ENCODE data around the gene DIO3.

DIO3 gene

GRCh38 chr14:101560534-101561113 is 671 bp upstream of the DIO3 start:
- H4K20me1 ChIP-seq (ENCODE audit: insufficient read depth, low read length) = no peaks in the 10 kb centered on the region
- H3K27ac ChIP-seq (ENCODE audit: low read depth, low read length, poor library complexity, severe bottlenecking) = no peak overlapping the region
- H2AFZ ChIP-seq (ENCODE audit: low read length) = no peak overlapping the region
- H3K9me3 ChIP-seq (ENCODE audit: low read length) = no peaks in the 10 kb centered on the region
- no peaks in the 10 kb centered on the region for H3K4me1 ChIP-seq (ENCODE audit: insufficient read depth, low read length, severe bottlenecking)
- no peaks in the 10 kb centered on the region for H3K27me3 ChIP-seq (ENCODE audit: insufficient read depth, low read length)
- no peaks in the 10 kb centered on the region for H3K79me2 ChIP-seq (ENCODE audit: insufficient read depth, low read length)
- H3K36me3 ChIP-seq (ENCODE audit: insufficient read depth, low read length) = no peaks in the 10 kb centered on the region
- no peak overlapping the region for H3K4me3 ChIP-seq (ENCODE audit: low read depth, low read length, poor library complexity, severe bottlenecking)
- no peaks in the 10 kb centered on the region for H3F3A ChIP-seq (ENCODE audit: insufficient read depth, low read length)
- no peaks in the 10 kb centered on the region for H3K9me2 ChIP-seq (ENCODE audit: low read depth, low read length)
- H3K9ac ChIP-seq (ENCODE audit: low read length) = no peak overlapping the region
- no peak overlapping the region for H3K4me2 ChIP-seq (ENCODE audit: low read length)
- no peak for TF ChIP-seq EZH2 (IDR thresholded peaks at IDR 0.05; ENCODE audit: borderline replicate concordance, low read length)
- TF ChIP-seq, protein P1, sequence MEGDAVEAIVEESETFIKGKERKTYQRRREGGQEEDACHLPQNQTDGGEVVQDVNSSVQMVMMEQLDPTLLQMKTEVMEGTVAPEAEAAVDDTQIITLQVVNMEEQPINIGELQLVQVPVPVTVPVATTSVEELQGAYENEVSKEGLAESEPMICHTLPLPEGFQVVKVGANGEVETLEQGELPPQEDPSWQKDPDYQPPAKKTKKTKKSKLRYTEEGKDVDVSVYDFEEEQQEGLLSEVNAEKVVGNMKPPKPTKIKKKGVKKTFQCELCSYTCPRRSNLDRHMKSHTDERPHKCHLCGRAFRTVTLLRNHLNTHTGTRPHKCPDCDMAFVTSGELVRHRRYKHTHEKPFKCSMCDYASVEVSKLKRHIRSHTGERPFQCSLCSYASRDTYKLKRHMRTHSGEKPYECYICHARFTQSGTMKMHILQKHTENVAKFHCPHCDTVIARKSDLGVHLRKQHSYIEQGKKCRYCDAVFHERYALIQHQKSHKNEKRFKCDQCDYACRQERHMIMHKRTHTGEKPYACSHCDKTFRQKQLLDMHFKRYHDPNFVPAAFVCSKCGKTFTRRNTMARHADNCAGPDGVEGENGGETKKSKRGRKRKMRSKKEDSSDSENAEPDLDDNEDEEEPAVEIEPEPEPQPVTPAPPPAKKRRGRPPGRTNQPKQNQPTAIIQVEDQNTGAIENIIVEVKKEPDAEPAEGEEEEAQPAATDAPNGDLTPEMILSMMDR (IDR thresholded peaks at IDR 0.05; ENCODE audit: low read length) = no peak

DNA sequence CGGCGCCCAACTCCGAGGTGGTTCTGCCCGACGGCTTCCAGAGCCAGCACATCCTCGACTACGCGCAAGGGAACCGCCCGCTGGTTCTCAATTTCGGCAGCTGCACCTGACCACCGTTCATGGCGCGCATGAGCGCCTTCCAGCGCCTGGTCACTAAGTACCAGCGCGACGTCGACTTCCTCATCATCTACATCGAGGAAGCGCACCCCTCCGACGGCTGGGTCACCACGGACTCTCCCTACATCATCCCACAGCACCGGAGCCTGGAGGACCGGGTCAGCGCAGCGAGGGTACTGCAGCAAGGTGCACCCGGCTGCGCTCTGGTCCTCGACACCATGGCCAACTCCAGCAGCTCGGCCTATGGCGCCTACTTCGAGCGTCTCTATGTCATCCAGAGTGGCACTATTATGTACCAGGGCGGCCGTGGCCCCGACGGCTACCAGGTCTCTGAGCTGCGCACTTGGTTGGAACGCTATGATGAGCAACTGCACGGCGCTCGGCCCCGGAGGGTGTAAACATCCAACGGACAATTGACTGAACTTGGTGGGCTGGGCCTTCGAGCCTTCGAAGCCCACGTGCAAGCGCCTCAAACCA is 699 bp downstream of the DIO3 start:
- Histone ChIP-seq H3K9ac (ENCODE audit: low read length) (no peak overlapping the region), H3K9me2 (ENCODE audit: low read depth, low read length) (no peaks in the 10 kb centered on the region), H3K79me2 (ENCODE audit: insufficient read depth, low read length) (no peaks in the 10 kb centered on the region), H2AFZ (ENCODE audit: low read length) (no peak overlapping the region), H3F3A (ENCODE audit: insufficient read depth, low read length) (no peaks in the 10 kb centered on the region), H3K4me3 (ENCODE audit: low read depth, low read length, poor library complexity, severe bottlenecking) (no peak overlapping the region), H3K4me2 (ENCODE audit: low read length) (no peak overlapping the region), H3K27ac (ENCODE audit: low read depth, low read length, poor library complexity, severe bottlenecking) (no peak overlapping the region), H3K36me3 (ENCODE audit: insufficient read depth, low read length) (no peaks in the 10 kb centered on the region), H4K20me1 (ENCODE audit: insufficient read depth, low read length) (no peaks in the 10 kb centered on the region), H3K4me1 (ENCODE audit: insufficient read depth, low read length, severe bottlenecking) (no peaks in the 10 kb centered on the region), H3K9me3 (ENCODE audit: low read length) (no peaks in the 10 kb centered on the region), H3K27me3 (ENCODE audit: insufficient read depth, low read length) (no peaks in the 10 kb centered on the region)
- TF ChIP-seq EZH2 (IDR thresholded peaks at IDR 0.05; ENCODE audit: borderline replicate concordance, low read length) = no peak
- TF ChIP-seq, protein P1 (IDR thresholded peaks at IDR 0.05; ENCODE audit: low read length) = no peak

GRCh38 chr14:101562659-101563351 is 1.5 kb downstream of the DIO3 start:
- Histone ChIP-seq H3K27me3 (ENCODE audit: insufficient read depth, low read length) (no peaks in the 10 kb centered on the region), H3K4me2 (ENCODE audit: low read length) (no peak overlapping the region), H4K20me1 (ENCODE audit: insufficient read depth, low read length) (no peaks in the 10 kb centered on the region), H3K9ac (ENCODE audit: low read length) (no peak overlapping the region), H3K9me3 (ENCODE audit: low read length) (no peaks in the 10 kb centered on the region), H2AFZ (ENCODE audit: low read length) (no peak overlapping the region), H3K27ac (ENCODE audit: low read depth, low read length, poor library complexity, severe bottlenecking) (no peak overlapping the region), H3K4me1 (ENCODE audit: insufficient read depth, low read length, severe bottlenecking) (no peaks in the 10 kb centered on the region), H3K79me2 (ENCODE audit: insufficient read depth, low read length) (no peaks in the 10 kb centered on the region), H3F3A (ENCODE audit: insufficient read depth, low read length) (no peaks in the 10 kb centered on the region), H3K9me2 (ENCODE audit: low read depth, low read length) (no peaks in the 10 kb centered on the region), H3K4me3 (ENCODE audit: low read depth, low read length, poor library complexity, severe bottlenecking) (no peak overlapping the region), H3K36me3 (ENCODE audit: insufficient read depth, low read length) (no peaks in the 10 kb centered on the region)
- TF ChIP-seq EZH2 (IDR thresholded peaks at IDR 0.05; ENCODE audit: borderline replicate concordance, low read length) = no peak
- TF ChIP-seq, protein P1 (IDR thresholded peaks at IDR 0.05; ENCODE audit: low read length) = no peak
